NCI-H1417 treated with DMSO at 0.1 percent for 48 hours (cell line): ENCODE measurements around the gene MPZL1.
"Not testable (repeated sequence)": the region's sequence is repeated elsewhere in the genome, so short reads cannot be mapped to it uniquely, and the experiment has no call there.

Experiments used
- DNase-seq: peaks from one replicate; lab custom pipeline; 2025; lab: John Stamatoyannopoulos, UW

Gene MPZL1

GRCh38 chr1:167781558-167781957 lies 59.8 kb downstream of the MPZL1 start:
- DNase-seq, result no peak

- no peak for DNase-seq
Measured at GRCh38 chr1:167782946-167783345, 61.2 kb downstream of the MPZL1 start.

DNA sequence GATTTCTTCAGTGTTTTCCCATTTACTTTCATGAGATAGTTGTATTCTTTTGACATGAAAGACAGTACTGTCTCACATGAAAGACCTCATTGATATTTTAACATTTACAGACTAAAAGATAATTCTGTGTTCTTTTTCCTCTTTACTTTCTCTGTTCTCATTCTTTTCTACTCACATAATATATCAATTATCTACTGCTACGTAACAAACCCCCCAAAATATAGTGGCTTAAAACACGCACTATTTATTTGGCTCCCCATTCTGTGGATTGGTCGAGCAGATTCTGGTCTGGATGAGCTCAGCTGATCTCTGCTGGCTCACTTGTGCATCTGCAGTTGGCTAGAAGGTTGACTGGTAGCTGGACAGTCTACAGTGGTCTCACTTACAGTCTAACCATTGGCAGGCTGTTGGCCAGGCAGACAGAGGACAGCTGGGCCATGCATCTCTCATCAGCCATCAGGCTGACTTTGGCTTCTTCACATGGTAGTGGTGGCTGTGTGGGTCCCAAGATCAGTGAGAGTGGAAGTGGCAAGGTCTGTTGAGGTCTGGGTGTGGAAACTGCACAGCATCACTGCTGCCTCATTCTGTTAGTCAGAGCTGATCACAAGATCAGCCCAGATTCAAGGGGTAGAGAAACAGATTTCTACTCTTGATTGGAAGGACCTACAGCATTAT lies 63.2 kb downstream of the MPZL1 start:
- no peak for DNase-seq

- DNase-seq, result no peak
Measured at GRCh38 chr1:167786502-167786901, 64.7 kb downstream of the MPZL1 start.

- no peak for DNase-seq
Measured at GRCh38 chr1:167789501-167789900, 67.7 kb downstream of the MPZL1 start.

- DNase-seq, result no peak
Measured at GRCh38 chr1:167790117-167790516, 68.3 kb downstream of the MPZL1 start.

GRCh38 chr1:167791281-167792187 lies 69.8 kb downstream of the MPZL1 start:
- DNase-seq, result no peak

- DNase-seq, result no peak
Measured at GRCh38 chr1:167792188-167792565, 70.4 kb downstream of the MPZL1 start.

DNA sequence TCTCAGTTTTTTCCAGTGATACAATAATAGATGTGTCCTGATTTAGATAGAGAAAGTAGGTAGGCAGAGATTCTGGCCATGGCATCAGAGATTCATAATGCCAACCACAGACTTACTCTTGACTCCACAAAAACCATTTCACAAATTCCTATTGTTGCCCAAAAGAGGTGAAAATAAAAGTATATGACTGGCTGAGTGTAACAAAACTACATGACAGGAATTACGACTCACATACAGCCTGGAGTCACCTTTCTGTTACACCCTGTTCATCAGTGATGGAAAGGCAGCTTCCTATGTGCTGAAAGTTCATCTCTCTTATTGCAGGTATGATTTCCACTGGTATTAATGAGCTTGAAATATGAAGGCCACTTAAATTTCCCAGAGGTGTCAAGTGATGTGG lies 72.3 kb downstream of the MPZL1 start:
- DNase-seq, result no peak

DNA sequence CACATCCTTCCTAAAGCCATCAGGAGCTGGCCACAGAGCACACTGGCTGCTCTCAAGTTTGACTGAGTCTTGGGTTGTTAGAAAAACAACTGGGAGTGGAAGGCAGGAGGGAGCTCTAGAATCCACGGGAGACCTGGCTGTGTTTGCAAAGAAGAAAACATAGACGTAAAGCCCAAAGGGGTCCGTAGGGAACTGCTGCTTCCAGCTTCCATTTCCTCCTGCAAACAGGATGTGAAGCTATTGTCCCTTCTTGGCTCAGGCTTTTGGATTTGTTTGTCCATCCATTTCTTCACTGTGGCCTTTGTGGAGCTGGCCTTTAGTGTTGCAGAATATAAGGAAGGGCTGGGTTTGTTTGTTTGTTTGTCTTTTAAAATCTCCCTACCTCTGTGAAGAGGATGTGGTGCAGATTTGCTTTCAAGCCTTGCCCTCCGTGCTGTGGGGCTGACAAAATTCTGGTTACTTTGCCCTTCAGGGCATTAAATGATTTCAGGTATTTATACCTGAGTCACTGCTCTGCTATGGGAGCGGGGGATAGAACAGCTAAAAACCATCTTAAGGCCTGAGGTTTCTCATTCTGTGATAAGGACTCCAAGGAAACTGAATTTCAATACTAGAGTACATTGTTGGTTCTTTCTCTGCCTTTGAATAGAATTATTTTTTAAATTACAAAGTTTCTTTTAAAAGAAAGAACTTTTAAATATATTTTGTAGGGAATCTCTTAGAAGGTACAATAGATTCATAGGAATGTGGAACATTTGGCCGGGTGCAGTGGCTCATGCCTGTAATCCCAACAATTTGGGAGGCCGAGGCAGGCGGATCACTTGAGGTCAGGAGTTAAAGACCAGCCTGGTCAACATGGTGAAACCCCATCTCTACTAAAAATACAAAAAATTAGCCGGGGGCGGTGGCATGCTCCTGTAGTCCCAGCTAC lies 74.3 kb downstream of the MPZL1 start:
- no peak for DNase-seq

DNA sequence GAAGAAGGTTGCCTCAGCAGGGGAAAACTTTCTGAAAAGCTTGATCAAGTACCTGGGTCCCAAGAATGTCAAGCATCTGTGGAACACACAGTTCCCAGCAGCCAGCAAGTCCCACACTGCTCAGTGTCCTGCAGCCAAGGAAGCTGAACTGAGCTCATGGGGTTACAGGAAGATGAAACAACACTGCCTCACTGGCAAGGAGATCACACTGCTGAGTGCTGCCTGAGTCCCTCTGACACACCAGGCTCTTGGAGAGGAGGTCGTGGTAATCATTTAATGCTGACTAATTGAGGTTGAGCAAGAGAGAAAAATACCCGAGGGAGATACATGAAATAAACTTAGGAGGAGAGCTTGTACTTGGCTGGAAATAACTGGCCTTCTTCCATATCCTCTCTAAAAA lies 75.2 kb downstream of the MPZL1 start:
- DNase-seq, result no peak

DNA sequence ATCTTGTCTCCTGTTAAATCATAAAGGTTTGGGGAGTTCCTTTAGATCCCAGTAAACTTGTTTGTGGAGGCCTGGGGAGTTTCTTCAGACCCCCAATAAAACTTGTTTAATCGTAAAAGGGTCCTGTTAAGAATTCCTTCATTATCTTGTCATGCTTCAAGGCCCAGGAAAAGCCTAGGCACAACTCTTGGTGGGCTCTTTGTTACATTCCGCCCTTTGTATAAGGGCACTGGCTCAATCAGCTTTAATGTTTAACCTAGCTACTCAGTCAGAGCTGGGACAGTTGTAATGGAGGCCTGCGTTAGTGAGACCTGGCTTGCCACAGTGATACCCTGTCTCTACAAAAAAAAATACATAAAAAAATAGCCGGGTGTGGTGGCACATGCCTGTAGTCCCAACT lies 77.2 kb downstream of the MPZL1 start:
- no peak for DNase-seq

- DNase-seq, result no peak
Measured at GRCh38 chr1:167799747-167800146, 78.0 kb downstream of the MPZL1 start.

GRCh38 chr1:167800251-167800650 lies 78.5 kb downstream of the MPZL1 start:
- no peak for DNase-seq

DNA sequence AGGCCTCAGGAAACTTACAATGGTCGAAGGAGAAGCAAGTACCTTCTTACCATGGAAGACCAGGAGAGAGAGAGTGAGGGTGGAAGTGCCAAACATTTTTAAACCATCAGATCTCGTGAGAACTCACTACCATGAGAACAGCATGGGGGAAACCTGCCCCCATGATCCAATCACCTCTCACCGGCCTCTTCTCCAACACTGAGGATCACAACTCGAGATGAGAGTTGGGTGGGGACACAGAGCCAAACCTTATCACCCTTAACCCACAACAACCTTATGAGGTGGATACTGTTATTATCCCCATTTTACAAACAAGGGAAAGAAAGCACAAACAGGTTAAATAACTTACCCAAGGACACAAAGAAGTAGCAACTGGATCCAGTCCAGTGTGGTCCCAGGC lies 80.5 kb downstream of the MPZL1 start:
- DNase-seq, result no peak

DNA sequence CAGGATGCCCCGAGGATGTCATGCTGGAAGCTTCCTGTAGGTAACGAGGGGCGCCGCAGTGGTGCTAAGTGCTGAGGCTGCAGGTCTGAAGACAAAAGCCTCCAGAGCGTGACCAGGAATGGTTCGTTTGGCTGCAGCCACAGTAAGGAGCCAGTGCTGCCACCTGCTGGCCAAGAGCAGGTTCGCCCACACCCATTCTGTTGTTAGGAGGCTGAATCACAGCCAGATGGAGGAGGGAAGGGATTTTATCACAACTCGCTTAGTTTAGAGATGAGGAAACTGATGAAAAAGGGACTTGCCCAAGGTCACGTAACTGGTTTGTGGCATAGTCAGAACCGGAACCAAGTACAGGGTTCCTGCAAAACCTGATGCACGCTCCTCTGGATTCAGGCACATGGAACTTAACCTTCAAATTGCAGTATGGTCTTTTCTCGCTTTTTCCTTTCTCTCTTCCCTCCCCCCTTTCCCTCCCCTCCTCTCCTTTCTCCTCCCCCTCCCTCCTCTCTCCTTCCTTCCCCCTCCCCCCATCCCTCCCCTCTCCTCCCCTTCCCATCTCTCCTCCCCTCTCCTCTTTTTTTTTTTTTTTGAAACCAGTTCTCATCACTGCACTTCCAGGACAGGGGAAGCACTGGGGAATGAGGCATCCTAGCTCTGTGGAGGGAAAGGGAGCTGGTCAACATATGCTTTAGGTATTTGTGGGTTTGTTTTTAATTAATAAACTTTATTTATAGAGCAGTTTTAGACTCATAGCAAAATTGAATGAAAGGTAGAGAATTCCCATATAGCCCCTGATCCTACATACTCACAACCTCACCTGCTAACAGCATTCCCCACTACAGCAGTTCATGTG lies 81.8 kb downstream of the MPZL1 start:
- DNase-seq, result peak; percentile 20

- no peak for DNase-seq
Measured at GRCh38 chr1:167805041-167805556, 83.3 kb downstream of the MPZL1 start.

- not testable (repeated sequence) for DNase-seq
Measured at GRCh38 chr1:167806235-167806634, 84.5 kb downstream of the MPZL1 start.

GRCh38 chr1:167806676-167807075 lies 84.9 kb downstream of the MPZL1 start:
- not testable (repeated sequence) for DNase-seq

- DNase-seq, result no peak
Measured at GRCh38 chr1:167808104-167808503, 86.3 kb downstream of the MPZL1 start.

- no peak for DNase-seq
Measured at GRCh38 chr1:167808690-167809089, 86.9 kb downstream of the MPZL1 start.
